ENCODE measurements around the gene CSTF2T.

GRCh38 chr10:51699475-51700227, at the start of gene CSTF2T:
- no peak for TF ChIP-seq CTCF (conservative IDR thresholded peaks at IDR 0.05)
- TF ChIP-seq ZFX (IDR thresholded peaks at IDR 0.05), result no peak

All from C4-2B (cell line).